Stimulated activated naive CD8-positive, alpha-beta T cell treated with anti-CD3 and anti-CD28 coated beads, Interleukin-15, Interleukin-2, amounts not matched to agents 100 U/mL and 50 U/mL, for 24 hours (primary cell): ENCODE data around the gene NLGN4X.

ENCODE experiments used
- ATAC-seq: fragments of 150-1000 bp; cut with Tn5 transposase; one replicate; pipeline ENCODE4 v1.10.0; 2021
- DNase-seq: peaks from one replicate; pipeline ENCODE4 v3.0.0; 2021

The NLGN4X gene

GRCh38 chrX:6228720-6229119 lies at the start of gene NLGN4X:
Gene NLGN4X (minus strand): TSS chrX:6228867. CDS start chrX:6151466, 77,401 bp downstream.
- DNase-seq (no peak), ATAC-seq (no peak)

GRCh38 chrX:6266041-6266440 lies 37.4 kb upstream of the NLGN4X start:
- DNase-seq = no peak
- no peak for ATAC-seq

GRCh38 chrX:6262959-6263358 lies 34.3 kb upstream of the NLGN4X start:
- ATAC-seq (no peak), DNase-seq (no peak)

- no peak for ATAC-seq
- no peak for DNase-seq
Observed at GRCh38 chrX:6257025-6257424, 28.4 kb upstream of the NLGN4X start.

GRCh38 chrX:6244666-6245065 lies 16.0 kb upstream of the NLGN4X start:
- no peak for DNase-seq
- ATAC-seq = no peak

- ATAC-seq (no peak), DNase-seq (no peak)
Observed at GRCh38 chrX:6238576-6238975, 9.9 kb upstream of the NLGN4X start.

GRCh38 chrX:6227935-6228334 lies 732 bp downstream of the NLGN4X start:
- DNase-seq (no peak), ATAC-seq (no peak)

GRCh38 chrX:6227453-6227835 lies 1.2 kb downstream of the NLGN4X start:
- ATAC-seq (no peak), DNase-seq (no peak)

GRCh38 chrX:6226596-6227452 lies 1.8 kb downstream of the NLGN4X start:
- ATAC-seq = no peak
- DNase-seq = no peak

- no peak for ATAC-seq
- no peak for DNase-seq
Observed at GRCh38 chrX:6225911-6226595, 2.6 kb downstream of the NLGN4X start.

- ATAC-seq (no peak), DNase-seq (no peak)
Observed at GRCh38 chrX:6225288-6225910, 3.3 kb downstream of the NLGN4X start.

- ATAC-seq = no peak
- no peak for DNase-seq
Observed at GRCh38 chrX:6223516-6223915, 5.2 kb downstream of the NLGN4X start.

- DNase-seq (no peak), ATAC-seq (no peak)
Observed at GRCh38 chrX:6210230-6210629, 18.4 kb downstream of the NLGN4X start.

- ATAC-seq (no peak), DNase-seq (no peak)
Observed at GRCh38 chrX:6203462-6204215, 25.0 kb downstream of the NLGN4X start.

GRCh38 chrX:6199486-6199885 lies 29.2 kb downstream of the NLGN4X start:
- DNase-seq (no peak), ATAC-seq (no peak)

- DNase-seq (no peak), ATAC-seq (no peak)
Observed at GRCh38 chrX:6187256-6187655, 41.4 kb downstream of the NLGN4X start.

GRCh38 chrX:6184900-6185515 lies 43.7 kb downstream of the NLGN4X start:
- DNase-seq (no peak), ATAC-seq (no peak)

GRCh38 chrX:6175914-6176313 lies 52.8 kb downstream of the NLGN4X start:
- DNase-seq (no peak), ATAC-seq (no peak)

GRCh38 chrX:6170424-6170823 lies 58.2 kb downstream of the NLGN4X start:
- ATAC-seq = no peak

GRCh38 chrX:6169407-6169806 lies 59.3 kb downstream of the NLGN4X start:
- ATAC-seq (no peak), DNase-seq (no peak)

More at GRCh38 chrX:6170424-6170823, 58.2 kb downstream of the NLGN4X start:
- DNase-seq = no peak

GRCh38 chrX:6163721-6164120 lies 64.9 kb downstream of the NLGN4X start:
- ATAC-seq = no peak
- DNase-seq = no peak

GRCh38 chrX:6159468-6159867 lies 69.2 kb downstream of the NLGN4X start:
- DNase-seq (no peak), ATAC-seq (no peak)
